SK-N-SH treated with all-trans-retinoic acid at 6 μM for 48 hours (cell line): ENCODE data around the gene SPEM1.

Experiments
- ATAC-seq: fragments of 200-7000 bp; cut with Tn5 transposase; 3 replicates; pipeline ENCODE4 v1.9.1; 2020; ENCODE audit warnings: mild to moderate bottlenecking, moderate library complexity
- ARNTL ChIP-seq: fragments of 450-650 bp; formaldehyde crosslinking; IDR thresholded peaks from 2 replicates; pipeline ENCODE4 v1.5.0; 2020; ENCODE audit warnings: low read depth, mild to moderate bottlenecking, moderate library complexity, borderline replicate concordance
- BACH2 ChIP-seq: fragments of 250-450 bp; sonication (Bioruptor Pico); IDR thresholded peaks from 2 replicates; pipeline ENCODE4 v1.9.0; 2021; ENCODE audit warnings: mild to moderate bottlenecking, borderline replicate concordance
- CREB5 ChIP-seq: fragments of 250-450 bp; sonication (Bioruptor Pico); IDR thresholded peaks from 2 replicates; pipeline ENCODE4 v1.5.1; 2020; ENCODE audit warnings: low read depth, mild to moderate bottlenecking, moderate library complexity
- CSRNP3 ChIP-seq: fragments of 250-450 bp; sonication (Bioruptor Pico); IDR thresholded peaks from 2 replicates; pipeline ENCODE4 v1.5.1; 2021; ENCODE audit warnings: mild to moderate bottlenecking, moderate library complexity
- GLIS3 ChIP-seq: fragments of 250-450 bp; sonication (Bioruptor Pico); IDR thresholded peaks from 2 replicates; pipeline ENCODE4 v1.5.0; 2020; ENCODE audit warnings: mild to moderate bottlenecking, moderate library complexity
- ISL1 ChIP-seq: fragments of 250-450 bp; sonication (Bioruptor Pico); IDR thresholded peaks from 2 replicates; pipeline ENCODE4 v2.1.2; 2022; ENCODE audit warnings: mild to moderate bottlenecking, moderate library complexity
- OSR1 ChIP-seq: fragments of 250-450 bp; sonication (Bioruptor Pico); IDR thresholded peaks from 2 replicates; pipeline ENCODE4 v1.8.0; 2022; ENCODE audit warnings: moderate library complexity, mild to moderate bottlenecking, inconsistent platforms
- POU6F1 ChIP-seq: fragments of 250-450 bp; sonication (Bioruptor Pico); IDR thresholded peaks from 2 replicates; pipeline ENCODE4 v1.8.0; 2021; ENCODE audit warnings: low read depth, mild to moderate bottlenecking, moderate library complexity, borderline replicate concordance
- PPARA ChIP-seq: fragments of 250-450 bp; sonication (Bioruptor Pico); IDR thresholded peaks from 2 replicates; pipeline ENCODE4 v1.5.0; 2020; ENCODE audit warnings: mild to moderate bottlenecking, borderline replicate concordance
- SNAI2 ChIP-seq: fragments of 250-450 bp; sonication (Bioruptor Pico); IDR thresholded peaks from 2 replicates; pipeline ENCODE4 v1.5.0; 2020; ENCODE audit warnings: mild to moderate bottlenecking, moderate library complexity
- TCF4 ChIP-seq: fragments of 250-450 bp; sonication (Bioruptor Pico); IDR thresholded peaks from 2 replicates; pipeline ENCODE4 v1.8.0; 2021; ENCODE audit warnings: mild to moderate bottlenecking, moderate library complexity, borderline replicate concordance
- TOX ChIP-seq: fragments of 250-450 bp; sonication (Bioruptor Pico); IDR thresholded peaks from 2 replicates; pipeline ENCODE4 v1.8.0; 2021; ENCODE audit warnings: mild to moderate bottlenecking, moderate library complexity, borderline replicate concordance
- TSHZ2 ChIP-seq: fragments of 250-450 bp; sonication (Bioruptor Pico); IDR thresholded peaks from 2 replicates; pipeline ENCODE4 v1.5.0; 2020; ENCODE audit warnings: mild to moderate bottlenecking, moderate library complexity
- ZC3H10 ChIP-seq: fragments of 250-450 bp; sonication (Bioruptor Pico); IDR thresholded peaks from 2 replicates; pipeline ENCODE4 v1.5.1; 2021; ENCODE audit warnings: mild to moderate bottlenecking, moderate library complexity
- ZFP3 ChIP-seq: fragments of 250-450 bp; sonication (Bioruptor Pico); IDR thresholded peaks from 2 replicates; pipeline ENCODE4 v1.5.0; 2020; ENCODE audit warnings: mild to moderate bottlenecking, moderate library complexity
- ZFP30 ChIP-seq: fragments of 450-650 bp; formaldehyde crosslinking; IDR thresholded peaks from 2 replicates; pipeline ENCODE4 v1.5.0; 2022; ENCODE audit warnings: mild to moderate bottlenecking, moderate library complexity
- ZNF565 ChIP-seq: fragments of 450-650 bp; formaldehyde crosslinking; conservative IDR thresholded peaks from 2 replicates; pipeline ENCODE4 v1.5.0; 2020; ENCODE audit warnings: low read depth, mild to moderate bottlenecking, moderate library complexity
- ZNF70 ChIP-seq: fragments of 450-650 bp; formaldehyde crosslinking; IDR thresholded peaks from 2 replicates; pipeline ENCODE4 v1.5.0; 2020; ENCODE audit warnings: mild to moderate bottlenecking, moderate library complexity
- ZNF8 ChIP-seq: fragments of 450-650 bp; formaldehyde crosslinking; IDR thresholded peaks from 2 replicates; pipeline ENCODE4 v1.5.0; 2020; ENCODE audit warnings: mild to moderate bottlenecking, moderate library complexity

Gene SPEM1

GRCh38 chr17:7437369-7437863 is 17.3 kb downstream of the SPEM1 start:
- ATAC-seq, result no peak
- no peak for TF ChIP-seq OSR1 (CRISPR knock-in tag)
- no peak for TF ChIP-seq POU6F1
- no peak for TF ChIP-seq CREB5 (CRISPR knock-in tag)
- no peak for TF ChIP-seq ZNF565 (CRISPR knock-in tag)
- TF ChIP-seq ZC3H10 (CRISPR knock-in tag), result no peak
- no peak for TF ChIP-seq CSRNP3
- no peak for TF ChIP-seq PPARA (CRISPR knock-in tag)

GRCh38 chr17:7437950-7438614 is 18.0 kb downstream of the SPEM1 start:
- ATAC-seq, result no peak
- no peak for TF ChIP-seq SNAI2 (CRISPR knock-in tag)
- TF ChIP-seq POU6F1, result no peak
- TF ChIP-seq ZNF565 (CRISPR knock-in tag), result no peak
- TF ChIP-seq ZFP30 (CRISPR knock-in tag), result no peak
- TF ChIP-seq TCF4 (CRISPR knock-in tag), result no peak
- no peak for TF ChIP-seq PPARA (CRISPR knock-in tag)
- no peak for TF ChIP-seq ZFP3 (CRISPR knock-in tag)
- no peak for TF ChIP-seq ZNF8
- no peak for TF ChIP-seq ZC3H10 (CRISPR knock-in tag)

- no peak for TF ChIP-seq ARNTL
- no peak for TF ChIP-seq ZFP30 (CRISPR knock-in tag)
- TF ChIP-seq POU6F1, result no peak
- no peak for TF ChIP-seq ZNF70
- no peak for TF ChIP-seq SNAI2 (CRISPR knock-in tag)
- no peak for TF ChIP-seq OSR1 (CRISPR knock-in tag)
- no peak for TF ChIP-seq PPARA (CRISPR knock-in tag)
- no peak for TF ChIP-seq TSHZ2 (CRISPR knock-in tag)
- no peak for TF ChIP-seq ZNF565 (CRISPR knock-in tag)
- TF ChIP-seq TOX (CRISPR knock-in tag), result no peak
- TF ChIP-seq TCF4 (CRISPR knock-in tag), result no peak
- no peak for TF ChIP-seq ZNF8
- TF ChIP-seq GLIS3 (CRISPR knock-in tag), result no peak
- no peak for TF ChIP-seq BACH2 (CRISPR knock-in tag)
- no peak for TF ChIP-seq CREB5 (CRISPR knock-in tag)
- no peak for TF ChIP-seq ZFP3 (CRISPR knock-in tag)
- TF ChIP-seq ISL1 (CRISPR knock-in tag), result no peak
- TF ChIP-seq CSRNP3, result no peak
- no peak for ATAC-seq
Observed at GRCh38 chr17:7438656-7439460, 18.7 kb downstream of the SPEM1 start.
